OCI-LY1 (cell line): ENCODE results near the gene CTNND2.

Source experiments
- H2AFZ ChIP-seq: fragments of 200-600 bp; sonication (generic), shearing (Covaris generic); 2 replicates; pipeline ENCODE4 v1.6.0; 2014; ENCODE audit warnings: antibody characterized with exemption, mild to moderate bottlenecking, low read length
- H3F3A ChIP-seq: fragments of 200-600 bp; sonication (generic), shearing (Covaris generic); 2 replicates; pipeline ENCODE4 v1.6.0; 2014; ENCODE audit warnings: mild to moderate bottlenecking, antibody characterized with exemption, low read length, moderate library complexity; ENCODE audit not compliant: insufficient read depth
- H3K27ac ChIP-seq: fragments of 200-600 bp; sonication (generic); 2 replicates; pipeline ENCODE4 v1.5.1; 2014; ENCODE audit warnings: low read length, mixed run types, mild to moderate bottlenecking, low read depth; ENCODE audit not compliant: poor library complexity, severe bottlenecking
- H3K27me3 ChIP-seq: fragments of 200-600 bp; sonication (generic); 2 replicates; pipeline ENCODE4 v1.6.0; 2014; ENCODE audit warnings: antibody characterized with exemption, mild to moderate bottlenecking, low read length, moderate library complexity; ENCODE audit not compliant: insufficient read depth
- H3K36me3 ChIP-seq: fragments of 200-600 bp; sonication (generic); 2 replicates; pipeline ENCODE4 v1.6.1; 2014; ENCODE audit warnings: mild to moderate bottlenecking, antibody characterized with exemption, low read length, moderate library complexity, mixed read lengths; ENCODE audit not compliant: insufficient read depth
- H3K4me1 ChIP-seq: fragments of 200-600 bp; sonication (generic); 2 replicates; pipeline ENCODE4 v1.5.1; 2014; ENCODE audit warnings: mild to moderate bottlenecking, low read length, moderate library complexity; ENCODE audit not compliant: insufficient read depth, severe bottlenecking
- H3K4me2 ChIP-seq: fragments of 200-600 bp; sonication (generic), shearing (Covaris generic); 2 replicates; pipeline ENCODE4 v1.6.1; 2014; ENCODE audit warnings: low read length
- H3K4me3 ChIP-seq: fragments of 200-600 bp; sonication (generic); 2 replicates; pipeline ENCODE4 v1.5.1; 2014; ENCODE audit warnings: low read length, low read depth, mild to moderate bottlenecking, mixed read lengths; ENCODE audit not compliant: poor library complexity, severe bottlenecking
- H3K79me2 ChIP-seq: fragments of 200-600 bp; shearing (Covaris generic); 2 replicates; pipeline ENCODE4 v1.6.1; 2016; ENCODE audit warnings: mixed run types, low read length, mixed read lengths; ENCODE audit not compliant: insufficient read depth
- H3K9ac ChIP-seq: fragments of 200-600 bp; sonication (generic), shearing (Covaris generic); 2 replicates; pipeline ENCODE4 v1.6.1; 2014; ENCODE audit warnings: mild to moderate bottlenecking, low read length, mixed read lengths
- H3K9me2 ChIP-seq: fragments of 200-600 bp; sonication (generic), shearing (Covaris generic); 2 replicates; pipeline ENCODE4 v1.6.1; 2014; ENCODE audit warnings: low read depth, mild to moderate bottlenecking, low read length, mixed read lengths
- H3K9me3 ChIP-seq: fragments of 200-600 bp; shearing (Covaris generic); 2 replicates; pipeline ENCODE4 v1.6.1; 2014; ENCODE audit warnings: low read length, mixed read lengths
- H4K20me1 ChIP-seq: fragments of 200-600 bp; sonication (generic), shearing (Covaris generic); 2 replicates; pipeline ENCODE4 v1.6.0; 2016; ENCODE audit warnings: mild to moderate bottlenecking, low read length; ENCODE audit not compliant: insufficient read depth
- EZH2 ChIP-seq: fragments of 200-600 bp; sonication (generic), shearing (Covaris generic); IDR thresholded peaks from 2 replicates; pipeline ENCODE4 v1.8.0; 2017; ENCODE audit warnings: borderline replicate concordance, mixed run types, mild to moderate bottlenecking, antibody characterized with exemption, low read length, moderate library complexity, mixed read lengths
- TF ChIP-seq, protein P1 (sequence below): fragments of 200-600 bp; sonication (generic), shearing (Covaris generic); IDR thresholded peaks from 2 replicates; pipeline ENCODE4 v1.5.1; 2017; ENCODE audit warnings: mild to moderate bottlenecking, antibody characterized with exemption, low read length, moderate library complexity, mixed read lengths

The CTNND2 gene

DNA sequence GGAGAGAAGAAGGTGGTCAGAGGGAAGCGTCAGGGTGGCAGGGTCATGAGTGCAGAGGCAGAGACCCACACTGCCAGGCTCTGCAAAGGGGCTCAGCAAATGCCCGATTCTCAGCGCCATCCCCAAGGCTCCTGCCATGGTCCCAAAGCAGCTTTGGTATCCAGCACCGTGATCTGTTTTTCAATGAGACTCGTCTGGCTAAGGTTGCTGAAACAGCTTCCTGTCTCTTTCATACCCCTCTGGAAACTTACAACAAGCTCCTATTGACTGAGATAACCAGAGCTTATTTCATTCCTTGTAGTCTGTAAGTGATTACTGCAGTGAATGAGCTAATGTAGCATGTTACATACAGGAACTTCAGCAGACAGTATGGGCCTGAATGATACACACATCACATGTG, 574.6 kb downstream of the CTNND2 start:
- Histone ChIP-seq H3K4me3 (no peak overlapping the region), H3K4me2 (no peak overlapping the region), H3K27me3 (no peaks in the 10 kb centered on the region), H3K79me2 (no peaks in the 10 kb centered on the region), H2AFZ (no peak overlapping the region), H3K27ac (no peak overlapping the region), H3K9ac (no peak overlapping the region), H3F3A (no peaks in the 10 kb centered on the region), H3K4me1 (no peaks in the 10 kb centered on the region), H3K9me3 (no peaks in the 10 kb centered on the region), H3K9me2 (no peaks in the 10 kb centered on the region), H3K36me3 (no peaks in the 10 kb centered on the region), H4K20me1 (no peaks in the 10 kb centered on the region)
- TF ChIP-seq, protein P1, sequence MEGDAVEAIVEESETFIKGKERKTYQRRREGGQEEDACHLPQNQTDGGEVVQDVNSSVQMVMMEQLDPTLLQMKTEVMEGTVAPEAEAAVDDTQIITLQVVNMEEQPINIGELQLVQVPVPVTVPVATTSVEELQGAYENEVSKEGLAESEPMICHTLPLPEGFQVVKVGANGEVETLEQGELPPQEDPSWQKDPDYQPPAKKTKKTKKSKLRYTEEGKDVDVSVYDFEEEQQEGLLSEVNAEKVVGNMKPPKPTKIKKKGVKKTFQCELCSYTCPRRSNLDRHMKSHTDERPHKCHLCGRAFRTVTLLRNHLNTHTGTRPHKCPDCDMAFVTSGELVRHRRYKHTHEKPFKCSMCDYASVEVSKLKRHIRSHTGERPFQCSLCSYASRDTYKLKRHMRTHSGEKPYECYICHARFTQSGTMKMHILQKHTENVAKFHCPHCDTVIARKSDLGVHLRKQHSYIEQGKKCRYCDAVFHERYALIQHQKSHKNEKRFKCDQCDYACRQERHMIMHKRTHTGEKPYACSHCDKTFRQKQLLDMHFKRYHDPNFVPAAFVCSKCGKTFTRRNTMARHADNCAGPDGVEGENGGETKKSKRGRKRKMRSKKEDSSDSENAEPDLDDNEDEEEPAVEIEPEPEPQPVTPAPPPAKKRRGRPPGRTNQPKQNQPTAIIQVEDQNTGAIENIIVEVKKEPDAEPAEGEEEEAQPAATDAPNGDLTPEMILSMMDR: no peak
- TF ChIP-seq EZH2: no peak

DNA sequence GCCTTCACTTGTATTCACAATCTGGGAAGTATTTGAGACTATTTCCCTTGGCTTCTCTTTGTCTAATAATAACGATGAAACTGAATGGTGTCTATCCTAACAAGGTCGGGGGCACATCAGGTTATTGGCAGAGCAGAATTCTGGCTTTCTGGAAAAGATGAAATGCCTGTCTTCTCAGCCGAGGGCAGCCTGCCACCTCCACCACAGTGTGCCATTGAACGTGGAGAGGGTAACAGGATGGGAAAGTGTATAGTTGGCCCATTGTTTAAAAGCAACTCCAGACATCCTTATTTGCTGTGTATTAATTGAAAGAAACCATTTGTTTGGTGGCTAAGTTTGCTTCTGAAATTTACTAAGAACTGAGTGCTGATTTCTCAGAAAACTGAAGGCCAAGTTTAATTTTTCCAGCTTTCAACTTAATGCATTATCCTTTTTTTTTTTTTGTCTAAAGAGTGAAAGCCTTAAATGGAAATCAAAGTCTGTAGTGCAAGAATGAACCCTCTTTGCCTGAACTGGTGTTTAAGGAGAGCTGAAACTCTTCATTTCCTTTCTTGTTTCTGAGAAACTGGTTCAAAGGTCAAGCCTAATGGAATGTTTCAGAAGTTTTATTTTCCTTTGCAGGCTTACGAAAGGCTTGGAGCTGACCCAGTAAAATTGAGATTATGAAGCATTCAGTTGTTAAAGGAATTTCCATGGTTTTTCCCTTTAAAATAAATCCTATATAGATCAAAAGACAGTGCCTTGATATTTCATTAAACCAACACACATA, 579.5 kb downstream of the CTNND2 start:
- H3K36me3 ChIP-seq: no peaks in the 10 kb centered on the region
- H2AFZ ChIP-seq: no peak overlapping the region
- no peaks in the 10 kb centered on the region for H3K9me3 ChIP-seq
- TF ChIP-seq, protein P1: no peak
- no peak for TF ChIP-seq EZH2
- no peaks in the 10 kb centered on the region for H3K27me3 ChIP-seq
- no peaks in the 10 kb centered on the region for H3K4me1 ChIP-seq
- H3K4me3 ChIP-seq: no peak overlapping the region
- no peak overlapping the region for H3K27ac ChIP-seq
- no peaks in the 10 kb centered on the region for H3K9me2 ChIP-seq
- H3K9ac ChIP-seq: no peak overlapping the region
- no peaks in the 10 kb centered on the region for H3F3A ChIP-seq
- no peaks in the 10 kb centered on the region for H4K20me1 ChIP-seq
- no peak overlapping the region for H3K4me2 ChIP-seq
- H3K79me2 ChIP-seq: no peaks in the 10 kb centered on the region

DNA sequence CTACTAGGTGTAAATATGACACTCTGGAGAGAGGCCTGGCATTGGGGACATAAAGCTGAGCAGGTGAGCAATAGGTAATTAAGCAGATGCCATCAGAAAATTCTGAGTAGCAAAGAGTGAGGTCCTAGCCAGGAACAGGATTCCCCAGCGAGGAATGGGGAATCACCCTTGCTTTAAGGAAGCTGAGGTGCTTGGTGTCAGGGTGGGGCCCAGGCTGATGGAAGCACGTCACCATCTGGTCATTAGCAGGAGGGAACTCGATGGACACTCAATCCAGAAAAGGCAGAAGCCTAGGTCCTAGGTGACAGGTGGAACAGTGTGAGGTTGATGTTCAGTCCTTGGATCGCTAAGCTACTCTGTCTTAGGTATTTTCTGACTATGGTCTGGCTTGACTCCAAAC, 580.5 kb downstream of the CTNND2 start:
- Histone ChIP-seq H4K20me1 (no peaks in the 10 kb centered on the region), H3K36me3 (no peaks in the 10 kb centered on the region), H2AFZ (no peak overlapping the region), H3K9ac (no peak overlapping the region), H3K9me3 (no peaks in the 10 kb centered on the region), H3K4me2 (no peak overlapping the region), H3F3A (no peaks in the 10 kb centered on the region), H3K27ac (no peak overlapping the region), H3K79me2 (no peaks in the 10 kb centered on the region), H3K4me3 (no peak overlapping the region), H3K9me2 (no peaks in the 10 kb centered on the region), H3K27me3 (no peaks in the 10 kb centered on the region), H3K4me1 (no peaks in the 10 kb centered on the region)
- TF ChIP-seq, protein P1: no peak
- TF ChIP-seq EZH2: no peak
